ENCODE results near the gene SSRP1.

The SSRP1 gene

DNA sequence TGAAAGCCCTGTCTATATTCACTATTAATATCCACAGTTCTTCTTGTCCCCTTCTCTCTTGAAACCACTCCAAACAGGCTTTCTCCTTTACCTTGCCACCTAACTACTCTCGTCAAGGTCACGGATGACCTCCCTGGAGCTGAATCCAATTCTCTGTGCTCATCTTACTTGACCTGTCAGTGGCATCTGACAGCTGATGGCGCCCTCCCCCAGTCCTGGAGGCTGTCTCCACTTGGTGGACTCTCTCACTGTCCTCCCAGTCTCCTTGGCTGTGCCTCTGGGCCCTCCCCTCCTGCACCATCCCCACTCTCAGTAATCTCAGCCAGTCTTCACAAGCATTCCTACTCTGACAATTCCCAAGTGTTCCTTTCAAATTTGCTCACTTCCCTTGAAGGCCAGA lies 19.7 kb downstream of the SSRP1 start:
- no peak for DNase-seq (ENCODE audit: low read depth in 2 of 2)

DNA sequence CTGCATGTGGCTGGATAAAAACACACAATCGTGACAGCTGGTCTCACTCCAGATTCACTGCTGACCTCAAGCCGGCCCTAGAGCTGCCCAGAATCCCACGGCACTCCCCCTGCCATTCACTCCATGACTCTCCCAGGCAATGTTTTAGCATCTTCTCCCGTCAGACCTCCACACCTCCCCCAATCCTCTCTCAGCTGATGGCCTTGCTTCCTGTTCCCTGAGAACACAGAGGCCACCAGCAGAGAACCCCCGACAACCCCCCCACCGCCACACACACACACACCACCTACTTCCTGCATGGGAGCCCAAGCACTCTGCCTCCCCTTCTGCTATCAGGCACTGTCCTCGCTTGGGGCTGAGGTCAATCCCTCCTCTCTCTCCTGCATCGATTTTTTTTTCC lies 20.2 kb downstream of the SSRP1 start:
- no peak for DNase-seq (ENCODE audit: low read depth in 2 of 2)

DNA sequence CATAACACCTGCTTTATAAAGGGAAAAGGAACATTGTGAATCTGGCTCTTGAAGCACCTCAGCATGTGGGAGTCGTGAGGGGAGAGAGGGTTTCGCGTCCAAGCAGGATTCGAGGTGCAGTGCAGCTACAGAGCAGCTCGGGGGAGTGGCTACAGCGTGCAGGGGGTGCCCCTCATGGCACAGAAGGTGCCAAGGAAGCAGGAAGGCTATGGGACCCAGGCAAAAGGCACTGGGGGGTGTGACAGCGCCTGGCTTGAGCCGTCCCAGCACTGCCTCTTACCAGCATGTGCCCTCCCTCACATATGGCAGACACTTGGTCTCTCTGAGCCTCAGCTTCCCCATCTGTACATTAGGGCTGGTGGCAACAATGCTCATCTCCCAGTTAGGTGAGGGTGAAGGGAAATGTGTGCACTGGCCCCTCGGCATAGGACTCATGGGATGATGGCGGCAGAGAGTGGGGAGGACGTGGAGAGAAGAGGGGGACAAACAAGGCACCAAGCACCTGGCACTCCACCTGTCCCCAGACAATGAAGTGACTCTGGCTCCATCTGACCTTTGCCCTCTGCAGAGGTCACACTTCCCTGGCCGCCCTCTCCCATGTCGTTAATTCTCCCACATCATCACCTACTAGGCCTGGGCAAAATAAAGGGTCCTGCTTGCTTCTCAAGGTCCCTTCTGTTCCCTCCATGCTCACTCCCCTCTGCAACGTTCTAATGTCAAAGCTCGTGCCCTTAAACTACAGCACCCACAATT lies 21.3 kb downstream of the SSRP1 start:
- no peak for DNase-seq (ENCODE audit: low read depth in 2 of 2)

DNA sequence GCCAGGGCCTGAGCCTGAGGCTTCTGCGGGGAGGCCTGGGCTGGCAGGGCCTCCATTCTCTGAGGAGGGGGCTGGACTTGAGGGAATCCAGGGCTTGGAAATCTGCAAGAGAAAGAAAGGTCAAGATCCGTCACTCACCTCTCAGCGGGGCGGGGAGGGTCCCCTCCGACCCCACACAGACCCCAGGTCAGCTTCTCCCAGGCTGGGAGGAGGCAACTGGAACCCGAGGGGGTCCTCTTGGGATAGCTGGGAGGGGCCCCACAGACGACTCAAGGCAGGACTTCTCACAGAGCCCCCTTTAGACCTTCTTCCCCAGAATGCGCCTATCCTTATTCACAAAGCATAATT lies 21.9 kb downstream of the SSRP1 start:
- no peak for DNase-seq (ENCODE audit: low read depth in 2 of 2)

DNA sequence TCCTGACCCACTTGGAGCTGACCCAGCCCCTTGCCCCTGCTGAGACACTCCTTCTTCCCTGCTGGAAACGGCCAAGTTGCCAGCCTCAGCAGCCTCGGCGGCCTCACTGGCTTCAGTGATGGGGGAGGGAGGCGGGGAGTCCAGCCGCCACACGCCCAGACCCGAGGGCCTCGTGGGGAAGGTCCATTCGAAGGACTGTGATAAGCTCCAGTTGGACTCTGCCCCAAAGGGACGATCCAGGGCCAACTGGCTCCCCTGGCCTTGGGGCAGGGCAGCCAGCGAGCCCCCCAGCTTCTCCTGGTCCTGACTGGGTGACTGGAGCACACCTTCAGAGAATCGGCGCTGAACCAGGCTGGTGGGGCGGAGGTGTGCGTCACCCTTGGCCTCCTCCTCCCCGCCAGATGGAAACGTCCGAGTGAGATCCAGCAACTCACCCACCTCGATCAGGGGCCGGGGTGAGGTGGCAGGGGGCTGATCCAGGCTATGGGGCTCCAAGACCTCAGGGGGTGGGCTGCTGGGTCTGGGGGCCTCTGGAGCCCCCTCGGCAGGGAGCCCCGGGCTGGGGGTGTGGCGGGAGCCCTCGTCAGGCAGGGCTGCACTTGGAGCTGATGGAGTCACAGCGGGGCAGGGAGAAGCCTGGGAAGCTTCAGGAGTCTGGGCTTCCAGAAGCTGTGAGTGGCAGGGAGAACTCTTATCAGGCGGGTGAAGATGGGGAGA lies 22.5 kb downstream of the SSRP1 start:
- no peak for DNase-seq (ENCODE audit: low read depth in 2 of 2)

DNA sequence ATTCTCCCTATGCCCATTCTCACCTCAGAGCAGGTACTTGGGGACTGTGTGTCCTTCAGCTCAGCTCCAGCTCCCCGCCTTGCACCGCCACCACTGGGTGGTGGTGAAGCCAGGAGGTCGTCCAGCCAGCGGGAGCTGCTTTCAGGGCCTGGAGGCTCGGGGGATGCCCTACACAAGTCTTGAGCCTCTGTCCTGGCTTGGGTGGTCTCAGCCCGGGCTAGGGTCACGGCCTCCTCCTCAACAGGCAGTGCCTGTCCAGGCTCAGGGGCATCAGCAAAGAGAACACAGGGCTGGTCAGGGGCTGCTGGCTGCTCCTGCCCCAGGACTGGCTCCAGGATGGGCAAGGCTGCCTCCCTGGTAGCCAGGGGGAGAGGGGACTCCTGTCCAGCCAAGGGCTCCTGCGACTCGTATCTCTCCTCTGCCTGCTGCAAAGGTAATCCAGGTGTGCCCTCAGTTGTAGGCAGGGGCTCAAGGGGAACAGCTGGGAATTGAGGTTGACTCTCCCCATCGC lies 23.1 kb downstream of the SSRP1 start:
- DNase-seq (ENCODE audit: low read depth in 2 of 2) = no peak

DNA sequence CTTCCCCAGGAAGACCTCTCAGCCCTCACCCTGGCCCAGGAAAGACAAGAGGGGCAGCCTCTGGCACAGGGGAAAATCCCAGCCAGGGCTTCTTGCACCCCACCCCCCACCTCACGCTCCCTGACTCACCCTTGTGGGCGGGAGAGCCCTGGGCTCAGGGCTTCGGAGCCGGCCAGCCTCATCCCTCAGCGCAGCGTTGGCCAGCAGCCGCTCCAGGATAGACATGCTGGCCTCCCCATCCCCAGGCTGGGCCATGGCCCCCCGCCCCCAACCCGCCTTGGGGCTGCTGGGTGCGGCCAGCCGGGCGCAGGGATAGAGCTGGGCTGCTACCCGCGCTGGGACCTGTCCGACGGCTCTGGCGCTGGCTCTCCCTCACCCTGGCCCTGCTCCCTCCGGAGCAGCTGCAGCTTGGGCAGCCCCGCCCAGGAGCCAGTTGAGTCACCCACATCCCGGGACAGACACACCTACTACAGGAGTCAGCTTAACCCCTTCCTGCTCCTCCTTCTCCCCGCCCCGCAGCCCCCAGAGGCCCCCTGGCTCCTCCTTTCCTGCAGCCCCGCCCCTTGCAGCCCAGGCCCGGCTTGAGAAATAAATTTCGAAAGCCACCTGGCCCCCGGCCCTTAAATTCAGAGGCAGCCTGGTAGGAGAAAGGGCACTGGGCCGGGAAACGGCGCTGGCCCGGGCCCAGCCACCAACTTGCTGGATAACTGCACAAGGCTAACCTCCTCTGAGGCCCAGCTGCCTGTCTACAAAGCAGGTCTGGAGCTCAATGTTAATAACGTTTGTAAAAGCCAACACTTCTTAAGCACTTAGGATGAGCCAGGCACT lies 24.4 kb downstream of the SSRP1 start:
- peak; percentile 87 to 89 for DNase-seq (ENCODE audit: low read depth in 2 of 2)

DNA sequence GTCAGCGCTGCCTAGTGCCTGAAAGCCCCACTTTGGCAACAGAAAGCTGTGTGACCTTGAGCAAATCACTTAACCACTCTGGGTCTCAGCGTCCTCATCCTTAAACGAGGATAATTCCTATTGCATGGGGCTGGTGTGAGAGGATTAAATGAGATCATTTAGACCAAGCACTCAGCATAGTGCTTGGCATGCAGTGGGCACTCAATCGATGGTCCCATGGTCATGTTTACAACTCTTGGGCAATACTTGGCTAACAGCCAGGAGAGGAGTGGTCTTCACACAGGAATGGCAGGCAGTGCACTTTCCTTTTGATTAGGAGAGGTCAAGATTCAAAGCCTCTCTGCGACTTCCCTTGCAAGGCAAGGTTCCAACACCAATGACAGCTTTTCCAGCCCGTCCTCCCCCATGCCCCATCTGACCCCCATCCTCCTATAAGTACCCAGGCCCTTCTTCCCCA lies 25.0 kb downstream of the SSRP1 start:
- DNase-seq (ENCODE audit: low read depth in 2 of 2) = no peak

DNA sequence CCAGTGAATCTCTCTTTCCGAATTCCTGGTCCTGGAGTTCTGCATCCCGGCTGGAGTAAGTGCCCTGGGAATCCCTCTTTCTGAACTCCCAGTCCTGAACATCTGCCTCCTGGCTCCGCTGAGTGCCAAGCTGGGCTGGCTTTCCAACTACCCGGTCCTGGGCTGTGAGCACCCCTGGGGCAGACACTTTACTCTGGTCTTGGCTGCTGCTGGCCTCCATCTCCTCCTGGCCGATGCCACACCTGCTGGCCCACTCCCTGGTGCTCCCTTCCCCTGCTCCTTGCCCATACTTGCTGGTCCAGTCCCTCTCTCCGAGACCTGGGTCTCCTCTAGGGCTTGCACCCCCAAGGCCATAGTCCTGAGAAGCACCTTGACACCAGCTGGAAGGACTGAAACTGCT lies 25.6 kb downstream of the SSRP1 start:
- DNase-seq (ENCODE audit: low read depth in 2 of 2) = no peak

DNA sequence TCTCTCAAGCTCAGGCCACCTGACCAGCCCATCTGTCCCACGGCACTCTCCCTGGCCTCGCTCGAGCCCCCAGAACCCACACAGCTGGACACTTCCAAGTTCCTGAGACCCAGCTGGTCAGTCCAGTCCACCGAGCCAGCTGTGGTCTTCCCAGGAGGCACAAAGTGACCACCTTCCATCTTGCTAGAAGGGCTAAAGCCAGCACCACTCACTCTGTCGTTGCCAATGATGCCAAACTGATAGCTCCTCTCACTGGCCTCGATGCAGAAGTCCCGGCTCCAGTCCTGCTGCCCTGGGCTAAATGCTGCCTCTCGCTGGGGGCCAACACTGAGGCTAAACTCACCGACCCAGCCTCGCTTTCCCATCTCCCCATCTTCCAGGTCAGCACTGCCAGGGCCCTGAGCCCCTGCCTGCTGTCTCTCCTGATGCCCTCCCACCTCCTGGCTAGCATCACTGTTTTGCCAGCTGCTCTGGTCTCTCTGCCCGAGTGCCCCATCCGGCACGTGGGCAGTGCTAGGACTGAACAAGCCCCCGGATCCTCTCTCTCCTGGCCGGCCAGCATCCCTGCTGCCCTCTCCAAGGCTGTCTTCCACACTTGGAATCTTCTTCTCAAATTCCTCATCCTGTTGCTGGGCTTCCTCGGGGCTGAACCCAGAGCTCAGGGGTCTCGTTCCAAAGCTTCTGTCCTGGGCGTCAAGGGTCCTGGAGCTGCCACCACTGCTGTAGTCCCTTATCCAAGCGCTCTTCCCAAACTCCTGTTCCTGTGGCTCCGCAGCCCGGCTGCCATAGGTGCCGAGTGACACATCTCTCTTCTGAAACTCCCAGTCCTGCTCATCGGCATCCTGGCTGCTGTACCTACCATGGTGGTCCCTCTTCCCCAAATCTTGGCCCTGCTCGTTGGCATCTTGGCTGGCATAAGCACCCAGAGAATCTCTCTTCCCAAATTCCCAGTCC lies 26.3 kb downstream of the SSRP1 start:
- no peak for DNase-seq (ENCODE audit: low read depth in 2 of 2)

DNA sequence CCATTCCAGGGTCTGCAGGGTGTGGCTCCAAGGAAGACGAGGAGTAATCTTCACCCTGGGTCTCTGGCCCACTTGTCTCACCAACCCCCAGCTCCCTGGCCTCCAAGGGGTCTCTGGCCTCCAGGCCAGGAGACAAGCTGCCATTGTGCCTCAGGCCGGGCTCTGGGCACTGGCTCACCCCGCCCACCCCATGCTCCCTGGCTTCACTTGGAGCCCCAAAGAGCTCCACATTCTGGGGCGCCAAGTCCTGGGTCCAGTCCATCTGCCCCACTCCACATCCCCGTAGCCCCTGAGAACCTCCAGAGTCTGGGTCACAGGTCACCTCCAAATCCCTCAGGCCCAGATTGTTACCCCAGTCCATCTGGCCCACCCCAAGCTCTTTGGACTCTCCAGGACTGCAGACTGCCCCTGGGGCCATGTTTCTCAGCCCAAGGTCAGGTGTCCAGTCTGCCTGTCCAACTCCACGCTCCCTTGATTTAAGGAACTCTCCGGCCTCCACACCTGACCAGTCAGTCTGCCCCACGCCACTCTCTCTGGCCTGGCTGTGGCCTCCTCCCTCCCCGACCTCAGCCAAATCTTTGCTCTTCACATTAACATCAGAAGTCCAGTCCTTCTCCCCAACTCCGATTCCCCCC lies 27.1 kb downstream of the SSRP1 start:
- DNase-seq (ENCODE audit: low read depth in 2 of 2) = no peak

DNA sequence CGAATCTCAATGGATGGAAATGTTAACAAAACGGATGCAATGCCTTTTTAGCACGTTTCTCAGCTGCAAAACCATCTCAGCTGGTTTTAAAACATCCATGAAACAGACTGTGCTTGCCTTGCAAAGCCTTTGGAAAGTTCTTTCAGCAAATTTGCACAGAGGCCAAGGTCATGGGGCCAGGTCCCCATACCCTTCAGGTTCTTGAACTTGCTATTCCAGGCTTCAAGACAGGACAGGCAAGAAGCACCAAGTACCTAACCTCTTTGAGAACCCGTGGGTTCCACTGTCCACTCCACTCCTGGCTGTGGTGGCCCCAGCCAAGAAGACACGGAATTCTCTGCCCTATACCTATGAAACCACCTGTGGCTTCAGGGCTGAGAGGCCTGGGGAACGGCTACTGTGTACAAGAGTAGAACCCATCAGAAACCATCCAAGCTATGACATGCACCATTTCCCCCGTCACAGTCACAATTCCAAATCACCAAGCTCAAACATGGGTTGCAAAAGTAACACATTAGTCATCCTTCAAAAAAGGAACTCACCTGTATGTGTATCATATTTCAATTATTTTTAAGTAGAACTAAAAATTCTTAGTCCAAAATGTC lies 27.9 kb downstream of the SSRP1 start:
- no peak for DNase-seq (ENCODE audit: low read depth in 2 of 2)

DNA sequence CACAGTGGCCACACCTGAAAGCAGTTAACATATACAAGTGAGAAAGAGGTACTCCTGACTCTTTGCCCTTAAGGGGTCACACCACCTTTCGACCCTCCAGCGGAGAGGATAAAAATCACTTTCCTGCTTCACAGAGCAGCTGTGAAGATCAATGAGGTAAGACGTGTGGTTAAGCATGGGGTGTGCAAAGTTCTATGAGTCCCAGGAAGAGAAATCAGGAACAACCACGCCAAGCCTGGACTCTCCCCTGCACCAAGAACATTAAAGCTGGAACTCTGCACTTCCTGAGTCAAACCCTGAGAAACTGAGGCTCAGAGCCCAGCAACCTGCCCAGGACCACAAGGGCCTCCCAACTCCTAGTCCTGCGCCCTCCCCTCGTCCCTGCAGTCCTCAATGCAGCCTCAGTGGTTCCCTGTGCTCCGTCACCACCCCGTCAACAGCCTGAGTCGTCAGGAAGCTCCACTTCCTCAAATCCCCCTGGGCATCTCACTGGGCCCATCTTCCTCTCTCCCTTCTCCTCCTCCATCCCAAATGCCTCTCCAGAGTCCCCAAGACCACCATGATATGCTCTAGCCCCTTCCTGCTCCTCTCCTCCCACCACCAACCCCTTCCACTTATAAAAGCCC lies 28.6 kb downstream of the SSRP1 start:
- DNase-seq (ENCODE audit: low read depth in 2 of 2) = no peak

DNA sequence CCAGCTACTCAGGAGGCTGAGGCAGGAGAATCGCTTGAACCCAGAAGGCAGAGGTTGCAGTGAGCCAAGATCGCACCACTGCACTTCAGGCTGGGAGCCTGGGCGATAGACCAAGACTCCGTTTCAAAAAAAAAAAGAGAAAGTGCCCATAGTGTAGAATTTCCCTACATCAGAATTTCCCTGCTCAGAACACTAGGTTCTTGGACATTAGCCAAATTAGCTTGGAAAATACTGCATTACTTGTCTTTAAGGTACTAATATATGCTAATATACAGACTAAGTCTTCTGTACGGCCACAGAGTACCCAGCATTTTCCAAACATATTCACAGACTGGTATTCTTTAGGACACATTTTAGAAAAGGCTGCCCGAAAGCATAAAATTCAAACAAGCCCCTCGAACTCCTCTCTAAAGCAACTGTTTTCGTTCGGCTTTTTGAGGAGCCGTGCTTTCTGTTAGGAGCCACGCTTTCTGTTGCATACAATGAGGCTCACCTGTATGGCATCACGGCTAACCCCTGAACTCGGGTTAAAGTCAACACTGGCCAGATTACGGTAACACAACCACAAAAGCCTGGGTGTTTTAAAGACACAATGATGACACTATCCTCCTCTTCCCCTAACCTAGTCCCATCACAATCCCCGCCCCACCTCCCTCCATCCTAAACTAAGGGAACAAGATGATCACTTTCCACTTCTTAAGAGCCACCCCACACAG lies 29.4 kb downstream of the SSRP1 start:
- DNase-seq (ENCODE audit: low read depth in 2 of 2) = no peak

DNA sequence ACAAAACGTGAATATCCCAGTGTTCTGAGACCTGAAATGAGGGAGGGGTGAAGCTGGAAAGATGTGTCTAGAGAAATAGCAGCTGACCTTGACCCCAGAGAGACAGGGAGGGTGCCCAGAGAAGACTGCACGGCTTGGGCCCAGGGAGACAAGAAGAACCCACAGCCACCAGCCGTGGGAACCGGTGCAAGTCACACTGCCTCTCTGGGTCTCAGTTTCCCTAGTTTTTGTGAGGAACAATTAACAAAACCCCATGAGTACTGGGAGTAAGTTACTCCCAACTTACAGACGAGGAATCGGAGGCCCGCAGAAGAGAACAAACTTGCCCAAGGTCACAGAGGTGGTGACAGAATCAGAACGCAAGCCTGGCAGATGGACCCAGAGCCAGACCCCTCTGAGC lies 30.2 kb downstream of the SSRP1 start:
- no peak for DNase-seq (ENCODE audit: low read depth in 2 of 2)

DNA sequence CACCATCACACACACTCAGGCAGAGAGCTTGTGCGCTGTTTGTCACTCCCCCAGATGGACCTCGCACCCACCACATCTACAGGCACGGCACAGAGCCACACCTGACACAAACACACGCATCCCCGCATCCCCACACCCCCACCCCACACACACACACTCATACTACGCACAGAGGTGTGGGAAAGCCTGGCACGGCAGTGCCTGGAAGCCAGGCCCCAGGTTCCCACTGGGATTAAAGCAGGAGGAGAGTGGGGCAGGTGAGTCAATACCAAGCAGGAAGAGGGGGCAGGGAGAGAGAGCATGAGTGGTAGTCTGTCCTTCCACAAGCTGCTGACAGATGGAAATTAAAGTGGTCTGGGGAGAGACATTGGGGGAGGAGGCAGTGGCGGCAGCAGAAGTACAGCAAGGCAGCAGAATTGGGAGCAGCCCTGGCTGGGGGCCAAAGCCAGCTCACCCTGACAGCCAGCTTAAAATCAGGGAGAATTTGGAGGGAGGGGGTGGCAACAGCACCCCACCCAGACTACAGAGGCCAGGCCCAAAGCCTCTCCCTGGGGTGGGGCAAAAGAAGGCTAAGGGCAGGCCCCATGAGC lies 31.6 kb downstream of the SSRP1 start:
- no peak for DNase-seq (ENCODE audit: low read depth in 2 of 2)

DNA sequence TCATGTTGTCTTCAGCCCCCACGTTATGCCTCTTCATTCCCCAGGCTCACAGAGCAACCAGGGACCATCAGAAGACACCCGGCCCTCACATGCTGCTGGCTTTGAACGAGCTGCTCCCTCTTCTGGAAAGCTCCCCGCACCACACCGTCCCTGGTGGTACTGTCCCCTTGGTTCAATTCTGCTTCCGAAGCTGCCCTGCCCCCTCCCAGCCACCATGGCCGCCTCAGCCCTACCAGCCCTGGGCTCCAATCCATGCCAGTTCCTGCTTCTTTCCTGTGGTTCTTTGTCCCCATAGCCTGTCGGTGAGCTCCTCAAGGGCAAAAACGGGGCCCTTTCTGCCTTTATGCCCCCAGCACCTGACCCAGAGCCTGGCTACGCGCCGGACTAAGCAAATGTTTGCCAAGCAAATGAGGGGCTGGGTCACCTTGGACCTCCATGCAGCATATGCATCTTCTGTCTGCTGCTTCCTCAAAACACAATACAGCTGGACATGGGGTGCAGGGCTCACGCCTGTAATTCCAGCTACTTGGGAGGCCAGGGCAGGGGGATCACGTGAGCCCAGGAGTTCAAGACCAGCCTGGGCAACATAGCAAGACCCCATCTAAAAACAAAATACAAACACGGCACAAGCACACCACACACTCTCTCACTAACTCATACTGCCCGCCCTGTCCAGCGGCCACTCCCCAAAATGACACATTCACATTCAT lies 32.3 kb downstream of the SSRP1 start:
- DNase-seq (ENCODE audit: low read depth in 2 of 2) = no peak

DNA sequence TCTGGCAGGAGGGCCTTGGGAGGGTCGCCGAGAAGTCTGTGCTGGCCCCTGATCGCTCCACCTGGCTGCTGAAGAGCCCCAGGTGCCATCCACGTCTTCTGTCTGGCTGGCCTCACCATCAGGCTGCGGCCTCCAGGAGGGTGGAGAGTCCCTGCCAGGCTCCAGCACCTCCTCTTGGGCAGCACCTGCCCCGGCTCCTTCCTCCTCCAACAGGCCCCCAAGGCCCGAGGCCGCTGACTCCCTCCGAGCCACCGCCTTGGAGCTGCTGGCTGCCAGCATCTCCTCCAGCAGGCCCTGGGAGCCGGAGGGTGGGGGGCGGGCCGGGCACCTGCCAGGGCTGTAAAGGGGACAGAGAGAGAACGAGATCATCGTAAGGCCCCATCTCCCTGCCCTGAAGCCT lies 33.2 kb downstream of the SSRP1 start:
- no peak for DNase-seq (ENCODE audit: low read depth in 2 of 2)
